PC-3 (cell line): ENCODE data around the gene SENP6. TPM values are rescaled to one million over a fixed set of nuclear protein-coding genes. Genes with fewer than 3 reads are reported as not detected.

ENCODE experiments used
- ATAC-seq: fragments of 200-7000 bp; cut with Tn5 transposase; 2 replicates; pipeline ENCODE4 v1.9.1; 2020; ENCODE audit warnings: mild to moderate bottlenecking, moderate library complexity
- BruUV-seq: library from RNA; stranded (reverse); fragments of 400-500 nt; replicated peaks from 2 replicates; lab custom pipeline; 2021; lab: Mats Ljungman, UMichigan
- CTCF ChIA-PET: fragments of 300-600 bp; sonication (Branson Sonifier 250); formaldehyde crosslinking; loops from one replicate; lab custom pipeline; 2022; ENCODE audit warnings: antibody characterized with exemption; lab: Charles Lee
- POLR2A ChIA-PET: fragments of 300-600 bp; sonication (Branson Sonifier 250); formaldehyde crosslinking; loops from one replicate; lab custom pipeline; 2022; ENCODE audit warnings: antibody characterized with exemption; ENCODE audit not compliant: unreplicated experiment; lab: Charles Lee
- DNase-seq: peaks from one replicate; pipeline ENCODE4 v3.0.0-alpha.2; 2015
- H2AFZ ChIP-seq: fragments of 300-600 bp; sonication (generic); 2 replicates; pipeline ENCODE4 v1.6.0; 2016; ENCODE audit warnings: antibody characterized with exemption, low read length
- H3F3A ChIP-seq: fragments of 300-600 bp; sonication (generic); one replicate; pipeline ENCODE4 v1.6.0; 2017; ENCODE audit warnings: antibody characterized with exemption, low read length, control low read depth, mild to moderate bottlenecking; ENCODE audit not compliant: unreplicated experiment
- H3K27ac ChIP-seq: fragments of 300-600 bp; sonication (generic); 2 replicates; pipeline ENCODE4 v1.5.1; 2016; ENCODE audit warnings: mild to moderate bottlenecking, low read length
- H3K27me3 ChIP-seq: fragments of 300-600 bp; sonication (generic); 2 replicates; pipeline ENCODE4 v1.6.1; 2016; ENCODE audit warnings: low read length, mixed read lengths
- H3K36me3 ChIP-seq: fragments of 300-600 bp; sonication (generic); 2 replicates; pipeline ENCODE4 v1.6.1; 2016; ENCODE audit warnings: low read depth, mixed run types, low read length, mixed read lengths
- H3K4me1 ChIP-seq: fragments of 300-600 bp; sonication (generic); 2 replicates; pipeline ENCODE4 v1.5.1; 2016; ENCODE audit warnings: low read length; ENCODE audit not compliant: insufficient read depth
- H3K4me2 ChIP-seq: fragments of 300-600 bp; sonication (generic); 2 replicates; pipeline ENCODE4 v1.6.0; 2016; ENCODE audit warnings: low read length
- H3K4me3 ChIP-seq: fragments of 300-600 bp; sonication (generic); 2 replicates; pipeline ENCODE4 v1.5.1; 2016; ENCODE audit warnings: mild to moderate bottlenecking, low read length, mixed read lengths
- H3K79me2 ChIP-seq: fragments of 300-600 bp; sonication (generic); 2 replicates; pipeline ENCODE4 v1.6.1; 2017; ENCODE audit warnings: low read length, mixed read lengths
- H3K9ac ChIP-seq: fragments of 300-600 bp; sonication (generic); 2 replicates; pipeline ENCODE4 v1.6.0; 2016; ENCODE audit warnings: mild to moderate bottlenecking, low read length
- H3K9me2 ChIP-seq: fragments of 300-600 bp; sonication (generic); replicated peaks from 2 replicates; pipeline ENCODE4 v1.6.1; 2016; ENCODE audit warnings: mixed run types, low read length, mixed read lengths
- H3K9me3 ChIP-seq: fragments of 300-600 bp; sonication (generic); 2 replicates; pipeline ENCODE4 v1.6.1; 2016; ENCODE audit warnings: low read length, mixed read lengths
- H4K20me1 ChIP-seq: fragments of 300-600 bp; sonication (generic); 2 replicates; pipeline ENCODE4 v1.6.1; 2016; ENCODE audit warnings: low read length, mixed read lengths
- EZH2 ChIP-seq: fragments of 300-600 bp; sonication (generic); IDR thresholded peaks from one replicate; pipeline ENCODE4 v1.6.1; 2017; ENCODE audit warnings: antibody characterized with exemption, mild to moderate bottlenecking, low read length; ENCODE audit not compliant: unreplicated experiment
- EZH2phosphoT487 ChIP-seq: fragments of 300-600 bp; sonication (generic); IDR thresholded peaks from 2 replicates; pipeline ENCODE4 v1.6.1; 2018; ENCODE audit warnings: mild to moderate bottlenecking, antibody characterized with exemption, low read length, borderline replicate concordance
- intact Hi-C: fragments of 100-400 bp; cut with micrococcal nuclease; formaldehyde crosslinking; loops from 2 replicates; pipeline ENCODE4 v1.9.0; 2023
- total RNA-seq: library from RNA; depleted of rRNA; stranded (reverse); fragments of >200 nt; gene quantifications from 2 replicates; pipeline ENCODE4 v1.2.3, GENCODE V29; 2014
- TF ChIP-seq, protein P1 (sequence below): fragments of 300-600 bp; sonication (generic); conservative IDR thresholded peaks from 2 replicates; pipeline ENCODE4 v1.5.1; 2017; ENCODE audit warnings: antibody characterized with exemption, low read depth, mild to moderate bottlenecking, low read length

Gene SENP6
- total RNA-seq, 1 experiment from 2014 or later = 36.3 TPM

DNA sequence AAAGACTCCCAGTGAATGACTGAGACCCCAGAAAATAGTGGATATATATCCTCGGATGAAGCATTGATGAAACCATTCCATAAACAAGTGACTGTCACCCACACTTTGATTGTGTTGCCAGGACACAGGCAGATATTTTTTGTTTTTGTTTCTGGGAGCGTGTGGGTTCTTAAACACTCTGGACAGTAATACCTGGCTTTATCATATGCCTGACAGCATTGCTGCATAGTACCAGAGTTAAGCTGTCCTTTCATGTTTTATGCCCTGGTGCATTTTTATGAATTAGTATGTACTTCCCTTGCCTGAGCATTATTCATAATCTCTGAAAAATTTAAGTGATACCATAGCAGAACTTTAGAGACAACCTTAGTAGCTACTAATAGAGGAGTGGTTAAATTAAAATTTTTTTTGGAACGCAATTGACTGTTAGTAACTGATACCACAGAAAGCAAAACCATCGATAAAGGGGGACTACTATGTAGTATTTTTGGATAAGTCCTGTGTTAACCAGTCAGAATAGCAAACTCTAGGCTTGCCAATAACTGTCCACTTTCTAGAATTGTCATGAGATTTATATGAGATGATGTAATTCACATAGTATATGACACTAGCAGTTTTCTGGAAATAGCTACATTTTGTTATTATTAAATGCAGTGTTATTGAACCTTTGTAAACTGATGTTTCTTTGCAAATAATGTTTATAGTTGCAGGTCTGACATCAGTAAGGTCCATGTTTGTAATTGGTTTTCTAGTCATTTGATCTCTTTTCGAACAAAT lies 30.4 kb downstream of the SENP6 start:
- intact Hi-C loops = no loop called here
- POLR2A ChIA-PET = no interaction called here
- H3K79me2 ChIP-seq = peaks cover 22% of the 10 kb centered on the region
- no peaks in the 10 kb centered on the region for H3K27me3 ChIP-seq
- H3K4me2 ChIP-seq = no peak overlapping the region
- H4K20me1 ChIP-seq = no peaks in the 10 kb centered on the region
- H3K9me3 ChIP-seq = no peaks in the 10 kb centered on the region
- no peak overlapping the region for H3K27ac ChIP-seq
- CTCF ChIA-PET = no interaction called here
- H3F3A ChIP-seq = no peaks in the 10 kb centered on the region
- no peak for ATAC-seq
- no peak for DNase-seq
- no peaks in the 10 kb centered on the region for H3K9me2 ChIP-seq
- no peak overlapping the region for H3K4me3 ChIP-seq
- no peak overlapping the region for H3K9ac ChIP-seq
- H3K4me1 ChIP-seq = no peaks in the 10 kb centered on the region
- TF ChIP-seq EZH2 (no peak), EZH2phosphoT487 (no peak)
- TF ChIP-seq, protein P1, sequence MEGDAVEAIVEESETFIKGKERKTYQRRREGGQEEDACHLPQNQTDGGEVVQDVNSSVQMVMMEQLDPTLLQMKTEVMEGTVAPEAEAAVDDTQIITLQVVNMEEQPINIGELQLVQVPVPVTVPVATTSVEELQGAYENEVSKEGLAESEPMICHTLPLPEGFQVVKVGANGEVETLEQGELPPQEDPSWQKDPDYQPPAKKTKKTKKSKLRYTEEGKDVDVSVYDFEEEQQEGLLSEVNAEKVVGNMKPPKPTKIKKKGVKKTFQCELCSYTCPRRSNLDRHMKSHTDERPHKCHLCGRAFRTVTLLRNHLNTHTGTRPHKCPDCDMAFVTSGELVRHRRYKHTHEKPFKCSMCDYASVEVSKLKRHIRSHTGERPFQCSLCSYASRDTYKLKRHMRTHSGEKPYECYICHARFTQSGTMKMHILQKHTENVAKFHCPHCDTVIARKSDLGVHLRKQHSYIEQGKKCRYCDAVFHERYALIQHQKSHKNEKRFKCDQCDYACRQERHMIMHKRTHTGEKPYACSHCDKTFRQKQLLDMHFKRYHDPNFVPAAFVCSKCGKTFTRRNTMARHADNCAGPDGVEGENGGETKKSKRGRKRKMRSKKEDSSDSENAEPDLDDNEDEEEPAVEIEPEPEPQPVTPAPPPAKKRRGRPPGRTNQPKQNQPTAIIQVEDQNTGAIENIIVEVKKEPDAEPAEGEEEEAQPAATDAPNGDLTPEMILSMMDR = no peak
- no TSS peak for BruUV-seq
- no peak overlapping the region for H2AFZ ChIP-seq
- H3K36me3 ChIP-seq = peaks cover 14% of the 10 kb centered on the region

DNA sequence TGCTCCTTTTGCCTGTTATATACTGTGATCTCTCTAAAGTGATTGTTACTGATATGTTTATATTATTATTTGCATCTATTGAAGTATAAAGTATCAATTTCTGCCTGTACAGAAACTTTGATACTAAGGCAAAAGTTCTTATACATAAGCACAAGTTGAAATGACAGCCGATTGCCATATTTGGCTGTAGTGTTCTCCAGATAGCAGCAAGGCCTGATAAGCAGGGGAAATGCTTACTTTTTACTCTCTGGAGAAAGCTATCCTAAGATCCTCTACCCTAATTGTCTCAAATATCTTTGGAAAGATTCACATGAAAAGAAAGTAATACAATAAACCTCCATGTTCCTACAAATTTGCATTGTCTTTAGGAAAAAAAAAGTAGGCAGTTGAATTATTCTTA lies 31.4 kb downstream of the SENP6 start:
- no peaks in the 10 kb centered on the region for H4K20me1 ChIP-seq
- no peaks in the 10 kb centered on the region for H3K9me3 ChIP-seq
- no peak overlapping the region for H3K9ac ChIP-seq
- H3K36me3 ChIP-seq = peaks cover 14% of the 10 kb centered on the region
- H3F3A ChIP-seq = no peaks in the 10 kb centered on the region
- TF ChIP-seq EZH2phosphoT487 = no peak
- TF ChIP-seq, protein P1 = no peak
- no peak for TF ChIP-seq EZH2
- H3K27me3 ChIP-seq = no peaks in the 10 kb centered on the region
- ChIA-PET CTCF (no interaction called here), POLR2A (no interaction called here)
- no peak for ATAC-seq
- intact Hi-C loops = no loop called here
- no peak overlapping the region for H3K27ac ChIP-seq
- no peak overlapping the region for H2AFZ ChIP-seq
- no peak overlapping the region for H3K4me2 ChIP-seq
- H3K79me2 ChIP-seq = peaks cover 22% of the 10 kb centered on the region
- DNase-seq = no peak
- H3K4me1 ChIP-seq = no peaks in the 10 kb centered on the region
- H3K9me2 ChIP-seq = no peaks in the 10 kb centered on the region
- H3K4me3 ChIP-seq = no peak overlapping the region
- BruUV-seq = no TSS peak

DNA sequence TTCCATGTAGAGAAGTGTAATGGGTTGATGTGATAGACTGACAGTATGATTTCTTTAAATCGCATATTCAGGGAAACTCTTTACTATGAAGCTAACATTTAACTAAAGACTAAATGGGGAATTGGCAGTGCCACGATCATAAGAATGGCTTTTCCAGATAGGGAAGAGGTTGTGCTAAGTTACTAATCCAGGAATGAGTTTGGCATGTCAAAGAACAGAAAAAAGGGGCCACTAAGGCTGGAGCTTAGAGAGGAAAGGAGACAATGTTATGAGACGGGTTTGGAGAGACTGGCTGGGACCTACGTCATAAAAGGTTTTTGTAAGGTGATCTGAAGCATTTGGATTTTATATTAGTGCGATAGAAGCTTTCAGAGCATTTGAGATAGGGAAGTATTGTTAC lies 40.6 kb downstream of the SENP6 start:
- H3K36me3 ChIP-seq = peaks cover 6% of the 10 kb centered on the region; the same call in 1 of the 2 replicates
- H2AFZ ChIP-seq = no peak overlapping the region
- BruUV-seq = no TSS peak
- H3K9me2 ChIP-seq = no peaks in the 10 kb centered on the region
- ChIA-PET CTCF (no interaction called here), POLR2A (no interaction called here)
- ATAC-seq (no peak), DNase-seq (no peak)
- no peaks in the 10 kb centered on the region for H3K27me3 ChIP-seq
- intact Hi-C loops = no loop called here
- no peaks in the 10 kb centered on the region for H3F3A ChIP-seq
- no peak for TF ChIP-seq EZH2phosphoT487
- no peak for TF ChIP-seq EZH2
- TF ChIP-seq, protein P1 = no peak
- H3K9me3 ChIP-seq = no peaks in the 10 kb centered on the region
- H3K27ac ChIP-seq = no peak overlapping the region
- no peak overlapping the region for H3K4me2 ChIP-seq
- H3K9ac ChIP-seq = no peak overlapping the region
- H3K79me2 ChIP-seq = no peaks in the 10 kb centered on the region
- no peak overlapping the region for H3K4me3 ChIP-seq
- no peaks in the 10 kb centered on the region for H4K20me1 ChIP-seq
- H3K4me1 ChIP-seq = no peaks in the 10 kb centered on the region
